GM21576 (cell line): Measurements from ENCODE around the gene EXOC6B.
"Not testable (repeated sequence)": the region's sequence is repeated elsewhere in the genome, so short reads cannot be mapped to it uniquely, and the experiment has no call there.

Experiments used
- ATAC-seq: cut with Tn5 transposase; IDR thresholded peaks from one replicate; pipeline ENCODE4 v1.9.1; 2021; ENCODE audit warnings: mild to moderate bottlenecking, moderate library complexity; ENCODE audit not compliant: unreplicated experiment

Gene EXOC6B

GRCh38 chr2:72484622-72485021, 341.2 kb downstream of the EXOC6B start:
- not testable (repeated sequence) for ATAC-seq

- ATAC-seq = no peak
These were observed 342.5 kb downstream of the EXOC6B start for GRCh38 chr2:72483346-72483745.

GRCh38 chr2:72475246-72475645, 350.6 kb downstream of the EXOC6B start:
- no peak for ATAC-seq

- ATAC-seq = no peak
These were observed 367.9 kb downstream of the EXOC6B start for GRCh38 chr2:72457801-72458516.

- no peak for ATAC-seq
These were observed 371.6 kb downstream of the EXOC6B start for GRCh38 chr2:72454189-72454588.

- ATAC-seq = no peak
These were observed 383.6 kb downstream of the EXOC6B start for GRCh38 chr2:72442270-72442669.

- no peak for ATAC-seq
These were observed 385.9 kb downstream of the EXOC6B start for GRCh38 chr2:72439892-72440291.

GRCh38 chr2:72438364-72438763, 387.5 kb downstream of the EXOC6B start:
- ATAC-seq = no peak

- no peak for ATAC-seq
These were observed 394.1 kb downstream of the EXOC6B start for GRCh38 chr2:72431737-72432136.

GRCh38 chr2:72427022-72427861, 398.6 kb downstream of the EXOC6B start:
- no peak for ATAC-seq

- ATAC-seq = no peak
These were observed 399.8 kb downstream of the EXOC6B start for GRCh38 chr2:72425996-72426395.

GRCh38 chr2:72423756-72424155, 402.1 kb downstream of the EXOC6B start:
- no peak for ATAC-seq

- not testable (repeated sequence) for ATAC-seq
These were observed 404.0 kb downstream of the EXOC6B start for GRCh38 chr2:72421771-72422379.

GRCh38 chr2:72415781-72416475, 409.9 kb downstream of the EXOC6B start:
- ATAC-seq = no peak

- ATAC-seq = no peak
These were observed 410.6 kb downstream of the EXOC6B start for GRCh38 chr2:72415241-72415661.

- no peak for ATAC-seq
These were observed 411.6 kb downstream of the EXOC6B start for GRCh38 chr2:72414137-72414760.

GRCh38 chr2:72413716-72414115, 412.1 kb downstream of the EXOC6B start:
- no peak for ATAC-seq

- ATAC-seq = no peak
These were observed 413.6 kb downstream of the EXOC6B start for GRCh38 chr2:72412214-72412613.

GRCh38 chr2:72399879-72400278, 426.0 kb downstream of the EXOC6B start:
- no peak for ATAC-seq

GRCh38 chr2:72395096-72395495, 430.7 kb downstream of the EXOC6B start:
- no peak for ATAC-seq
